CD4-positive, alpha-beta T cell treated with Interleukin-17A for 1 hour (primary cell): ENCODE results near the gene CD44.
A peak's percentile ranks its signal among the peaks of the same experiment; 100 is the strongest.

Source experiments
- DNase-seq: peaks from one replicate; pipeline ENCODE4 v3.0.0-alpha.2; 2020

The CD44 gene

GRCh38 chr11:35270342-35270741, 131.4 kb downstream of the CD44 start:
- no peak for DNase-seq

DNA sequence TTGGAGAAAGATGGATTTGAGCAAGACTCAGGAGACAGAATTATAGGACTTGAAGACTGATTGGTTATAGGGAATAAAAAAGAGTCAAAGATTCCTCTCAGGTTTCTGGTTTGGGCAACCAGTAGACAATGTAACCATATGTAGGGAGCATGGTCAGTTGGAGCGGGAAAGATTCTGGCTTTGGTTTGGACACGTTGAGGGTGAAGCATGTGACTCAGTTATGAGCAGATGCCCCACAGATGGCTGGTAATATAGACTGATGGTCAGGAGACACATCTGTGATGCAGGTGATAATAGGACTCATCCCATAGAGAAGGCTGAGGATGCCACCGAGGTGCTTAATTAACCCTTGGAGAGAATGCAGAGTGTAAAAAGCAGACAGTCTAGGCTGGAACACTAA, 132.1 kb downstream of the CD44 start:
- no peak for DNase-seq

DNA sequence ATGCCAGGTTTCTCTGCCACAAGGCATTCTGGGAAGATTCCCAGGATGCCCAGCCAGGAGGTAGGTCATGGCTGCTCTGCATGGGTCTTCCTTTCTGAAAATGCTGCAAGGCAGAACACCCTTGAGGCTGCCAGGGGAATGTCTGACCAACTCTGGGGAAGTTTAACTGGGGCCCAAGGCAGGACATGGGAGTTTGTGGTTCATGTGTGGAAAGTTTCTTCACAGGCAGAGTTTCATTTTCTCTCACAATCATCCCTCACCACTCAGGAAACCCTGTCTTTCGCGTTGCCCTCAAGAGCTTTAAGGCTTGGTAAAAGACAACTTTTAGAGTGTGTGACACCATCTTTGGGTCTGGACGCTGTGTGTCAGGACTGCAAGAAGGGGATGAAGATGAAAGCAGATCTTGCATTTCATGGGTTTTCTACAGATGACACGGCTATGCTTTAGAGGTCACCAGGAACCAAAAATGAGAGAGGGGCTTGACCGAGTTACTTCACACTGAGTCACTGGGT, 133.5 kb downstream of the CD44 start:
- peak; percentile 51 for DNase-seq

DNA sequence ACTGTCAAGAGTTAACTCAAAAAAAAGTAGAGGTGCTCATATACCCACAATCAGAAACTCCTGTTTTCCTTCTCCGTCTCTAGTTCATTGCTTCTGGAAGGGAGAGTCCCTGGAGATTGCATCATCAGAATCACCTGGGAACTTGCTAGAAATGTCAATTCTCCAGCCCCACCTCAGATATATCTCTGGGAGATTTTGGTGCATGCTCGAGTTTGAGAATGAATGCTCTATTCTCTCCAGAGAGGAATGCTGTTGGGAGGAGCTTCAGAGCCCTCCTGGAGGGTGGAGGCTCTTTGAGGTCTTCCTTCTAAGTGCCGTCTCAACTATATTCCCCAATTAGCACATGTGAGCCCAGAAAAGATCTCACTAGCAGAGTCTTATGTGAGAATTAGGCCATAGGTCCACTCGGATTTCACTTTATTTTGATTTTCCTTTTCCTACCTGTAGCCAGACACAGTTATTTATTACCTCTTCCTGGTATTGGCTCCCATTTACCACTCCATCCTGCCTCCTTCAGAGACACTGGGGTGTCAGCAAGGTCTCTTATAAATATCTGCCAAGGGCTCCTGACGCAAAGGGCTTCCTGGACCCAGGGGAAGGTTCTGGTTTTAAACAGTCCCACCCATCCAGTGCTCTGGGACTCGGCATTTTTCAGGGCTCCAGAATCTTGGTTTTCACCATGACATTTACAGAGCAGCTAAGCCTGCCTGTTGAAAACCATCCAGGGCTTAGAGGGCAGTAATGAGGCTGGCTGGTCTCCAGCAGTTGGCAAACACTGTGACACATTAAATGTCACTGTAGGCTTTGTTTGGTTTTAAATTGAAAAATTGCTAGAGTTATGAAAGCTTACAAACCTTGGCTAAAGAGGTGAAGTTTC, 136.2 kb downstream of the CD44 start:
- no peak for DNase-seq

DNA sequence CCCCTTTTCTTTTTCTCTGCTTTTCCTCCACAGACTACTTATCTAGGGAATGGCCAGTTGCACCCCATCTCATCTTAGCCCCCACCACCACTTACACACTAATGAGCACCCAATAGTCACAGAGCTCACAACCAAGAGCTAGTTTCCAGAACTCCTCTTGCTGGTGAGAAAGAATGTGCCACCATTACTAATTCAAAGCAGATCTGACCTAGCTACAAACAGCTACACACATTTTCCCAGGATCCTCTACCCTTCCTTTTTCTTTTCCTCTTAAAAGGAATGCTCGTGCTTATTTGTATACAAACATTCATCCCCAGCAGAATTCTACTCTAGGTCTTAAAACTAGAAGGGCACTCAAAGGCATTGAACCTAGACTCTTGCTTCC, 136.8 kb downstream of the CD44 start:
- DNase-seq, result no peak

DNA sequence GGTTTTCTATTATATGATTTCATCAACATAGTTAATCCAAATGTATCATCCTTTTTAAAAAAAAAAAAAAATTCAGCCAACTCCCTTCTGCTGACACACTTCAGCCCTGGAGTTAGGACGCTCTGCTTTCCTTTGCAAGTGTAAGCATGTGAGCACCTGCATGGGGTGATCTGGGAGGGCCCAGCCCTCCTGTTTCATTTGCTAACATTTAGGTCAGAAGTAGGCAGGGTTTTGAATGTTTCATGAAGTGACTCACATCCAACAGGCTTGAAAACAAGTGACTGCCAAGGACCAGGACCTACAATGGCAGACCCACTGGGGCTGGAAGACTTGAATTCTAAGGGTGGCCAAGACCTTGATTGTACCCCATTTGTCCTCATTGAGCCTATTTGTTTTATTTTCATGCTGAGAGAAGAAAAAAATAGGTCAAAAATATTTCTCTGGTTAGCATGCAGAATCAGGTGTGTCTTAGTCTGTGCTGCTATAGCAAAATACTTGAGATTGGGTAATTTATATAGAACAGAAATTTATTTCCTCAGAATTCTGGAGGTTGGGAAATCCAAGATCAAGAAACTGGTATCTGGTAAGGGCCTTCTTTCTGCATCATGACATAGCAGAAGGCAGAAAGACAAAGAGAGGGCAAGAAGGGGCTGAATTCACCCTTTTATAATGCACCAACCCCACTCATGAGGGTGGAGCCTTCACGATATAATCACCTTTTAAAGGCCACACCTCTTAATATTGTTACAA, 137.6 kb downstream of the CD44 start:
- DNase-seq, result peak; percentile 7

DNA sequence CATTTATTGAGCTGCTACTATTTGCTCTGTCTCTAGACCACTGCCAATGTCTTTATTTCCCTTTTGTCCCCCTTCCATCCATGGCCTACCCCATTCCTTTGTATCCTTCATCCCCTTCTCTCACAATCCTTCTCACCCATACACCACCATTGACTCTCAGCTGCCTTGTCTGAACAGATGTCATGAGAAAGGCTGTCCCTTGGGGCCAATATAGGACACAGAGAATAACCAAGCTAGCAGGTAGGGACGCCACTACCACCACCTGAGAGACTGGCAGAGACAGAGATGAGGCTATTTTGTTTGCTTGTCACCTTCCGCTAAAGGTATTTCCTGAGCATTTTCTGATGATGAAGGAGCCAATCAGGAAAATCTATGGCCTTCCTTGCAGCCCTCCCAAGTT, 138.9 kb downstream of the CD44 start:
- DNase-seq, result no peak

DNA sequence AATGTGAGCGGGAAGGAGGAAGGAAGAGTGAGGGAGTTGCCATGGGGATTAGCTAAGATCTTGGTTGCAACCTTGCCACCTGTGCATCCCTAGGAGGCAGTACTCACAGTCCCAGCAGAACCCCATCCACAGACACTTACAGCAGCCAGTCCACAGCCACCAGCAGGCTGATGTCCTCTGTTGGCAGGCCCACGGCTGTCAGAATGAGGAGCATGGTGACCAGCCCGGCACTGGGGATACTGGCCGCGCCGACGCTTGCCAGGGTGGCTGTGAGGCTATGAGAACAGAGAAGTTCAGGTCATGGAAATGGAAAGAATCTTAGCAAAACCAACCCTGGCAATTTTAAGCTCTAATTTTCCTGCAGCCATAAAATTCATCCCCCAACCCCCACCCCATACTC, 141.8 kb downstream of the CD44 start:
- DNase-seq, result no peak

DNA sequence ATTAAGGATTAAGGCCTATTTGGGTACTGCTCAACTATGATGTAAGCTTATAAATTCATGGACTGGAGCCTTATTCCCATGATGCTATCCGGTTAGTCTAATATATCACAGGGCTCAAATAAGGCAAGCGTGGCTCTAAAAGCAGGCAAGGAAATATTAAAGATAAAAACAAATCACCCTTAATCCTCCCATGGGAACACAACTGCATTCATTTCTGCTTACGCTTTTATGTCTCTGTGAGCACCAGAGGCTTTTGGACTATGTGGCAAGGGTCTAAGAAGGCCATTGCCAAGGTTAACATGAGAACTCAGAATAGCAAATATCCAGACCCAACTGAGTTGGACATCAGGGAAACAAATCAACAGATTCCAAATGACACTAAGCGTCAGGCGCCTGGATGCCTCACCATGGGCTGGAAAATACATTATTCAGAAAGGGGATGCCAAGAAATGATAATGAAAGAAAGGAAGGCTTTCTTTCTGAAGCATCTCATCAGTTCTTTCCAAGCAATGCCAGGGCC, 142.3 kb downstream of the CD44 start:
- DNase-seq, result no peak
